Left ventricle myocardium inferior (tissue), 1 donor: ENCODE data around the gene TRUB2. TPM values are rescaled to one million over a fixed set of nuclear protein-coding genes. Genes with fewer than 3 reads are reported as not detected.

Experiments
- DNase-seq: peaks from one replicate; pipeline ENCODE4 v3.0.0-alpha.2; 2020
- H3K27ac ChIP-seq: fragments of 200-600 bp; replicated peaks from 2 replicates; pipeline ENCODE4 v1.8.0; 2021
- H3K27me3 ChIP-seq: fragments of 200-600 bp; 2 replicates; pipeline ENCODE4 v1.8.0; 2021; ENCODE audit warnings: low read depth
- H3K36me3 ChIP-seq: fragments of 200-600 bp; 2 replicates; pipeline ENCODE4 v1.8.0; 2021
- H3K4me1 ChIP-seq: fragments of 200-600 bp; 2 replicates; pipeline ENCODE4 v1.8.0; 2021
- H3K4me3 ChIP-seq: fragments of 200-600 bp; 2 replicates; pipeline ENCODE4 v1.8.0; 2021; ENCODE audit warnings: mild to moderate bottlenecking, moderate library complexity
- H3K9me3 ChIP-seq: fragments of 200-600 bp; replicated peaks from 2 replicates; pipeline ENCODE4 v1.8.0; 2021
- intact Hi-C: fragments of 100-400 bp; cut with micrococcal nuclease; formaldehyde crosslinking; loops from one replicate; pipeline ENCODE4 v1.11.0; 2022
- total RNA-seq: library from RNA; stranded (reverse); fragmentation: NEBNext Ultra II Directional; extraction: Animal tissue kit (Norgen Biotek cat#: 25700); gene quantifications from one replicate; pipeline ENCODE4 v1.2.1, GENCODE V29; 2021
- TF ChIP-seq, protein P1 (sequence below): fragments of 200-600 bp; IDR thresholded peaks from 2 replicates; pipeline ENCODE4 v1.8.0; 2021; ENCODE audit warnings: antibody characterized with exemption, mild to moderate bottlenecking, borderline replicate concordance
- donor health status: DM: no; HTN: yes; CAD: no; lungs with severe emphysema.

Gene TRUB2
- total RNA-seq, 1 donor from 2014 or later, result 43.7 TPM

DNA sequence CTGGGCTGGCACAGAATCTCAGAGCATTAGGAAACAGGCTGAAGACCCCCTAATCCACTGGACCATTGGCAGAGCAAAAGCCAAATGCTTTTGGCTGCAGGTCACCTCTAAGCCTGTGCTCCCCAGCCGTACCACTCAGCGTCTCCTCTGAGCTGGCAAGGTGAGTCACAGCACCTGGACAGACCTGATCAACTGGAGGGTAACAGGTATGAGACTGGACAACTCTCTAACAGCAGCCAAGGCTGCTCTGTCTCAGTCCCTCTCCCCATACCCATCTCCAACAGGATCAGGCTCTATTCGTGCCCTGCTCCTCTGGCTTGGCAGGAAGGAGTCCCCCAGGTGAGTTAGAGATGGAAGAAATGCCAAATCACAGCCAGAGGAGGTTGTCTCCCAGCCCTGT lies 51.1 kb downstream of the TRUB2 start:
- TF ChIP-seq, protein P1, sequence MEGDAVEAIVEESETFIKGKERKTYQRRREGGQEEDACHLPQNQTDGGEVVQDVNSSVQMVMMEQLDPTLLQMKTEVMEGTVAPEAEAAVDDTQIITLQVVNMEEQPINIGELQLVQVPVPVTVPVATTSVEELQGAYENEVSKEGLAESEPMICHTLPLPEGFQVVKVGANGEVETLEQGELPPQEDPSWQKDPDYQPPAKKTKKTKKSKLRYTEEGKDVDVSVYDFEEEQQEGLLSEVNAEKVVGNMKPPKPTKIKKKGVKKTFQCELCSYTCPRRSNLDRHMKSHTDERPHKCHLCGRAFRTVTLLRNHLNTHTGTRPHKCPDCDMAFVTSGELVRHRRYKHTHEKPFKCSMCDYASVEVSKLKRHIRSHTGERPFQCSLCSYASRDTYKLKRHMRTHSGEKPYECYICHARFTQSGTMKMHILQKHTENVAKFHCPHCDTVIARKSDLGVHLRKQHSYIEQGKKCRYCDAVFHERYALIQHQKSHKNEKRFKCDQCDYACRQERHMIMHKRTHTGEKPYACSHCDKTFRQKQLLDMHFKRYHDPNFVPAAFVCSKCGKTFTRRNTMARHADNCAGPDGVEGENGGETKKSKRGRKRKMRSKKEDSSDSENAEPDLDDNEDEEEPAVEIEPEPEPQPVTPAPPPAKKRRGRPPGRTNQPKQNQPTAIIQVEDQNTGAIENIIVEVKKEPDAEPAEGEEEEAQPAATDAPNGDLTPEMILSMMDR, result no peak
- Histone ChIP-seq H3K4me3 (no peak overlapping the region), H3K27ac (no peak overlapping the region), H3K9me3 (no peaks in the 10 kb centered on the region), H3K27me3 (no peaks in the 10 kb centered on the region), H3K4me1 (peaks cover 32% of the 10 kb centered on the region), H3K36me3 (peaks cover 59% of the 10 kb centered on the region)
- DNase-seq, result no peak
- intact Hi-C loops, result no loop called here

DNA sequence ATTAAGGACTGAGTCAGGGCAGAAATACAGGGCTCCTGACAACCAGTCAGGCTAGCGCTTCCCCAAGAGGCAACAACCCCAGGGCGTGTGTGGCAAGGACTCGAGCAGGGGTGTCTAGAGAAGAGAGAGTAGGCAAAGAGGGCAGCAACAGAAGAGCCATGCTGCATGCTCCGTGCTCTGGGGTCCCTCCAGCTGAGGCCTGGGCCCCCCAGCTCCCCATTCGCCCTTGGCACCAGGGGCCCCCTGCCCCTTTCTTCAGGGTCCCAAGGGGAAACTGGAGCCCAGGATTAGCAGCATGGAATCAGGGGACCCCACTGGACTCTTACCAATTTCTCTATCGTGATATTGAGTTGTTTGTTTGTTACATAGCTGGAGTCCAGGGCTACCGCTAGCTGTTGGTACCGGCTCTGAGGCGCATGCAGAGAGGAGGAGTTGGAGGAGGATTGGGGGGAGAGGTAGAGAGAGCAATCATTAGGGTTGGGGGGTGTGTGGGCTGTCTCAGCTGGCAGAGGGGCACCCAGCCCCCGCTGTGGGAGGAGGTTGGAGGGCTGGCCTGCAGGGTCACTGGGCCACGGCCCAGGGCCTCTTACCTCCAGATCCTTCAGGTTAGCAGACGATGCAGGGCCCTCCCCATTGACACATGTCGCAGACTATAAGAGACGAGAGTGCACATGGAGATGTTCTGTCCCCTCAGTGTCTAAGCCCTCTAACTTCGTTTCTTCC lies 55.2 kb downstream of the TRUB2 start:
- peaks cover 75% of the 10 kb centered on the region for H3K36me3 ChIP-seq

DNA sequence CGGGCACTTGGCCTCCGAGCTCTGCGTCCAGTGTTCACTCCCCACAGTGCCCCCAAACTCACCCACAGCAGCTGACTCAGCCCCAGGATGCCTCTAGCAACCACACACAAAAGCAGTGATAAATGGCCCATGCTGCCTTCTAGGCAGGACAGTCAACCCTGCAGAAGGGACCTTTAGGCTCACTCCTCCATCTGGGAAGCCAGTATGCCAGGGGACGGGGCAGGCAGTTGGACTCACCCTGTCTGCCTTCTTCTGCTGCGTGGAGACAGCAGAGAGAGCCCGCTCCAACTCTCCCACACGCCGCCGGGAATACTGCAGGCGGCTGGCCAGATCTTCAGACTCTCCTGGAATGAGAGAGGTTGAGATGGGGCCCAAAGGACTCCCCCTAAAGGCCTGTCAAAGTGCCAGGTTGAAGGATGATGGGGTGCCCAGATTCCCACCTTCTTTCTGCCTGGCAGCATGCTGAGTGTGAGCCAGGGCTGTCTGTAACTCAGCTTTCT lies 56.8 kb downstream of the TRUB2 start:
- peaks cover 77% of the 10 kb centered on the region for H3K36me3 ChIP-seq
- H3K4me1 ChIP-seq, result no peaks in the 10 kb centered on the region
- H3K9me3 ChIP-seq, result no peaks in the 10 kb centered on the region
- H3K27me3 ChIP-seq, result no peaks in the 10 kb centered on the region
- intact Hi-C loops, result no loop called here
- DNase-seq, result no peak
- TF ChIP-seq, protein P1, result no peak
- H3K4me3 ChIP-seq, result no peak overlapping the region
- H3K27ac ChIP-seq, result no peak overlapping the region

More for the DNA sequence above, 55.2 kb downstream of the TRUB2 start:
- Histone ChIP-seq H3K9me3 (no peaks in the 10 kb centered on the region), H3K27ac (no peak overlapping the region), H3K4me3 (no peak overlapping the region), H3K4me1 (no peaks in the 10 kb centered on the region), H3K27me3 (no peaks in the 10 kb centered on the region)
- intact Hi-C loops, result no loop called here
- TF ChIP-seq, protein P1, result no peak
- no peak for DNase-seq

DNA sequence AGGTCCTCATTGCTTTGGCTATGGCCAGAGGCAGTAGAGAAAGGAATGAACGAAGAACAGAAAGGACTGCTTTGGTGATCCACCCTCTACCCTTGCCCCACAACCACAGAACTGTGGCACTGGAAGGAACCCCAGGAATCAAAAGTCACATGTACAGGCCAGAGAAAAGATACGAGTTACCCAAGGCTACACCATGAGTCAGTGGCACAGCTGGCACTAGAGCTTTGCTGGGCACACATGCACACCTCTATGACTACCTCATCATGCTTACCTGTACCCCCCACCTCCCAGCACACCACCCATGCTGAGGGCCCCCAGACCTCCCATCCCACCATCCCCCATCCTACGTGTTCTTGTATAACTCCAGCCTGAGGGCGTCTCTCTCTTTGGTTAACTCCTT lies 59.6 kb downstream of the TRUB2 start:
- Histone ChIP-seq H3K27ac (no peak overlapping the region), H3K36me3 (peaks cover 93% of the 10 kb centered on the region), H3K27me3 (no peaks in the 10 kb centered on the region), H3K4me3 (no peak overlapping the region), H3K9me3 (no peaks in the 10 kb centered on the region), H3K4me1 (no peaks in the 10 kb centered on the region)
- intact Hi-C loops, result no loop called here
- DNase-seq, result no peak
- TF ChIP-seq, protein P1, result no peak

DNA sequence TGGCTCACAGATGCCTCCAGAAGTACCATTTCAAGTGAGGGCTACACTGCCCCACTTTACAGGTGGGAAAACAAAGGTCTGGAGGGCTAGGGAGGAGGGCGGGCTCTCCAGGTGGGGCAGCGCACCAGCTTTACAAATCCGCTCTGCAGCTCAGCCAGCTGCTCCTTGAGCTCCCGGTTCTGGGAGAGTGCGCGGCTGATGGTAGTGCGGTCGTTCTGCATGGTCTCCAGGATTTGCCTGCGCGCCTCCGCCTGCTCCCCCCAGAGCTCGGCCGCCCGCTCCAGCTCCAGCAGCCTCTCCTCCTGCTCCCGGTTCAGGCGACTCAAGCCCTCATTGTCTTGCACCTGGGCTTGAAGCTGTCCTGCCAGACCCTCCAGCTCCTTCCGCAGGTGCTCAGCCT lies 61.9 kb downstream of the TRUB2 start:
- Histone ChIP-seq H3K9me3 (no peaks in the 10 kb centered on the region), H3K4me3 (no peak overlapping the region), H3K27ac (no peak overlapping the region), H3K36me3 (peaks cover 86% of the 10 kb centered on the region), H3K27me3 (no peaks in the 10 kb centered on the region), H3K4me1 (no peaks in the 10 kb centered on the region)
- no peak for DNase-seq
- TF ChIP-seq, protein P1, result no peak
- intact Hi-C loops, result no loop called here
